Measurements from ENCODE around the gene AFDN. TPM values are rescaled to one million over a fixed set of nuclear protein-coding genes. Genes with fewer than 3 reads are reported as not detected.

AFDN gene
- total RNA-seq, 4 donors from 2014 or later = 148 to 371 (median 204) TPM

GRCh38 chr6:167855825-167856425 is 29.2 kb downstream of the AFDN start:
- intact Hi-C loops (cut with DNase I; ENCODE audit: low total_unique reads) (no loop called here), in situ Hi-C loops (cut with MboI; ENCODE audit: low pct_ligation_motif_present in 1 of 4, low pct_unique_long_range_greater_than_20kb in 1 of 4, low sequenced_read_pairs in 3 of 4) (no loop called here)
- Histone ChIP-seq H3K36me3 (no peaks in the 10 kb centered on the region), H3K4me1 (peaks cover 8 to 52% (median 18%) of the 10 kb centered on the region in 4 donors), H3K4me3 (no peak overlapping the region), H3K27ac (peak overlapping the region; percentile 53 to 64 (median 60)), H3K27me3 (no peaks in the 10 kb centered on the region), H3K9me3 (no peaks in the 10 kb centered on the region)
- WGBS, 2 donors (ENCODE audit: low coverage in 1 of 2) = 67 to 76% methylated on average over 6 of the region's 6 CpGs
- TF ChIP-seq POLR2AphosphoS5 (IDR thresholded peaks at IDR 0.05) (peak; percentile 77 to 79 (median 79)), CTCF (IDR thresholded peaks at IDR 0.05) (no peak), POLR2A (IDR thresholded peaks at IDR 0.05) (no peak), EP300 (IDR thresholded peaks at IDR 0.05; ENCODE audit: low read depth) (peak; percentile 68)
- DNase-seq = no peak

- H3K4me1 ChIP-seq = peaks cover 8 to 58% (median 18%) of the 10 kb centered on the region in 4 donors
- in situ Hi-C loops (cut with MboI; ENCODE audit: low pct_ligation_motif_present in 1 of 4, low pct_unique_long_range_greater_than_20kb in 1 of 4, low sequenced_read_pairs in 3 of 4) = no loop called here
Measured at GRCh38 chr6:167856474-167856873, 29.8 kb downstream of the AFDN start.

GRCh38 chr6:167856999-167857660 is 30.4 kb downstream of the AFDN start:
- peak; percentile 24 to 77 (median 67) for TF ChIP-seq POLR2AphosphoS5 (IDR thresholded peaks at IDR 0.05)
- no peak for TF ChIP-seq POLR2A (IDR thresholded peaks at IDR 0.05)
- TF ChIP-seq EP300 (IDR thresholded peaks at IDR 0.05; ENCODE audit: low read depth) = peak; percentile 45
- 63 to 65% methylated on average over 5 of the region's 5 CpGs for WGBS, 2 donors (ENCODE audit: low coverage in 1 of 2)
- in situ Hi-C loops (cut with MboI; ENCODE audit: low pct_ligation_motif_present in 1 of 4, low pct_unique_long_range_greater_than_20kb in 1 of 4, low sequenced_read_pairs in 3 of 4) (no loop called here), intact Hi-C loops (cut with DNase I; ENCODE audit: low total_unique reads) (no loop called here)
- Histone ChIP-seq H3K27me3 (no peaks in the 10 kb centered on the region), H3K9me3 (no peaks in the 10 kb centered on the region), H3K4me3 (no peak overlapping the region), H3K36me3 (no peaks in the 10 kb centered on the region), H3K27ac (peak overlapping the region; percentile 53 to 64 (median 60)), H3K4me1 (peaks cover 8 to 58% (median 18%) of the 10 kb centered on the region in 4 donors)
- no peak for DNase-seq

More at GRCh38 chr6:167856474-167856873, 29.8 kb downstream of the AFDN start:
- intact Hi-C loops (cut with DNase I; ENCODE audit: low total_unique reads) = no loop called here
- peak overlapping the region; percentile 53 to 64 (median 60) for H3K27ac ChIP-seq
- TF ChIP-seq POLR2A (IDR thresholded peaks at IDR 0.05) = no peak
- no peak for TF ChIP-seq CTCF (IDR thresholded peaks at IDR 0.05)
- no peak for TF ChIP-seq POLR2AphosphoS5 (IDR thresholded peaks at IDR 0.05)
- TF ChIP-seq EP300 (IDR thresholded peaks at IDR 0.05; ENCODE audit: low read depth) = no peak
- H3K9me3 ChIP-seq = no peaks in the 10 kb centered on the region
- WGBS, 2 donors (ENCODE audit: low coverage in 1 of 2) = 97 to 100% methylated on average over 1 of the region's 1 CpG
- no peak overlapping the region for H3K4me3 ChIP-seq
- no peaks in the 10 kb centered on the region for H3K27me3 ChIP-seq
- no peaks in the 10 kb centered on the region for H3K36me3 ChIP-seq
- DNase-seq = no peak

- H3K27ac ChIP-seq = peak overlapping the region; percentile 53 to 64 (median 60)
- intact Hi-C loops (cut with DNase I; ENCODE audit: low total_unique reads) (no loop called here), in situ Hi-C loops (cut with MboI; ENCODE audit: low pct_ligation_motif_present in 1 of 4, low pct_unique_long_range_greater_than_20kb in 1 of 4, low sequenced_read_pairs in 3 of 4) (no loop called here)
- TF ChIP-seq POLR2A (IDR thresholded peaks at IDR 0.05) = no peak
- TF ChIP-seq CTCF (IDR thresholded peaks at IDR 0.05) = no peak
- no peak for TF ChIP-seq EP300 (IDR thresholded peaks at IDR 0.05; ENCODE audit: low read depth)
- TF ChIP-seq POLR2AphosphoS5 (IDR thresholded peaks at IDR 0.05) = no peak
- H3K9me3 ChIP-seq = no peaks in the 10 kb centered on the region
- 14 to 32% methylated on average over 1 of the region's 1 CpG for WGBS, 2 donors (ENCODE audit: low coverage in 1 of 2)
- no peaks in the 10 kb centered on the region for H3K36me3 ChIP-seq
- peaks cover 8 to 55% (median 18%) of the 10 kb centered on the region in 4 donors for H3K4me1 ChIP-seq
- no peak overlapping the region for H3K4me3 ChIP-seq
- no peaks in the 10 kb centered on the region for H3K27me3 ChIP-seq
- no peak for DNase-seq
Measured at GRCh38 chr6:167858086-167858591, 31.4 kb downstream of the AFDN start.
